ENCODE data around the gene GNA12.

Gene GNA12

DNA sequence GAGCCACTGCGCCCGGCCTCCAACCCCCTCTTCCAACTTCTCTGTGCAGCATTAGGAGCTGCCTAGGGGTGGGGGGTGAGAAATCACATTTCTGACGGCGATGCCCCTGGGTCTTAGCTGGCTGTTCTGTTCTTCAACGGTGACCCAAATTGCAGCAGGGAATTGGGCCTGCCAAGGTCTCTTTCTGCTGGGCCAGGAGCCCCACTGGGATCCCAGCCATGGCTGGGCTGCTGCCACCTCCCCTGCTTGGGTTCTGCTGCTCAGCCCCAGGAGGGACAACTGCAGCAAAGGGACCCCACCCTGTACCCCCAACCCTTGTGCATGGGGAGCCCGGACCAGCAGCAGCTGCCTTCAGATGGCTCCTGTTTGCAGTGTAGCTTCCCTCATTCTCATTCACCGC is 43.7 kb upstream of the GNA12 start:
- H3K79me2 ChIP-seq (ENCODE audit: insufficient read depth, low read length): no peaks in the 10 kb centered on the region
- H3K4me2 ChIP-seq (ENCODE audit: low read depth, low read length, poor library complexity, severe bottlenecking): no peak overlapping the region
- H3K27ac ChIP-seq (ENCODE audit: low read depth, low read length): peak overlapping the region; percentile 70
- no peaks in the 10 kb centered on the region for H3K9me3 ChIP-seq (ENCODE audit: insufficient read depth, low read length)
- no peaks in the 10 kb centered on the region for H3K36me3 ChIP-seq (ENCODE audit: low read length)
- H3F3A ChIP-seq (ENCODE audit: insufficient read depth): peaks cover 8% of the 10 kb centered on the region
- no peaks in the 10 kb centered on the region for H3K27me3 ChIP-seq (ENCODE audit: low read length)
- TF ChIP-seq EZH2phosphoT487 (conservative IDR thresholded peaks at IDR 0.05; ENCODE audit: low read length): no peak
- TF ChIP-seq, protein P1, sequence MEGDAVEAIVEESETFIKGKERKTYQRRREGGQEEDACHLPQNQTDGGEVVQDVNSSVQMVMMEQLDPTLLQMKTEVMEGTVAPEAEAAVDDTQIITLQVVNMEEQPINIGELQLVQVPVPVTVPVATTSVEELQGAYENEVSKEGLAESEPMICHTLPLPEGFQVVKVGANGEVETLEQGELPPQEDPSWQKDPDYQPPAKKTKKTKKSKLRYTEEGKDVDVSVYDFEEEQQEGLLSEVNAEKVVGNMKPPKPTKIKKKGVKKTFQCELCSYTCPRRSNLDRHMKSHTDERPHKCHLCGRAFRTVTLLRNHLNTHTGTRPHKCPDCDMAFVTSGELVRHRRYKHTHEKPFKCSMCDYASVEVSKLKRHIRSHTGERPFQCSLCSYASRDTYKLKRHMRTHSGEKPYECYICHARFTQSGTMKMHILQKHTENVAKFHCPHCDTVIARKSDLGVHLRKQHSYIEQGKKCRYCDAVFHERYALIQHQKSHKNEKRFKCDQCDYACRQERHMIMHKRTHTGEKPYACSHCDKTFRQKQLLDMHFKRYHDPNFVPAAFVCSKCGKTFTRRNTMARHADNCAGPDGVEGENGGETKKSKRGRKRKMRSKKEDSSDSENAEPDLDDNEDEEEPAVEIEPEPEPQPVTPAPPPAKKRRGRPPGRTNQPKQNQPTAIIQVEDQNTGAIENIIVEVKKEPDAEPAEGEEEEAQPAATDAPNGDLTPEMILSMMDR (IDR thresholded peaks at IDR 0.05; ENCODE audit: insufficient read depth, low read length, poor library complexity, severe bottlenecking): no peak
- H3K9ac ChIP-seq (ENCODE audit: low read length): no peak overlapping the region; the same call in 1 of the 2 replicates
- no peak overlapping the region for H3K4me3 ChIP-seq (ENCODE audit: insufficient read depth, low read length, poor library complexity, severe bottlenecking)
- H4K20me1 ChIP-seq (ENCODE audit: low read depth, low read length): no peaks in the 10 kb centered on the region
- no peak overlapping the region for H2AFZ ChIP-seq (ENCODE audit: low read depth, low read length, severe bottlenecking)
- no peaks in the 10 kb centered on the region for H3K9me2 ChIP-seq (replicated peaks; ENCODE audit: insufficient read depth, low read length)

DNA sequence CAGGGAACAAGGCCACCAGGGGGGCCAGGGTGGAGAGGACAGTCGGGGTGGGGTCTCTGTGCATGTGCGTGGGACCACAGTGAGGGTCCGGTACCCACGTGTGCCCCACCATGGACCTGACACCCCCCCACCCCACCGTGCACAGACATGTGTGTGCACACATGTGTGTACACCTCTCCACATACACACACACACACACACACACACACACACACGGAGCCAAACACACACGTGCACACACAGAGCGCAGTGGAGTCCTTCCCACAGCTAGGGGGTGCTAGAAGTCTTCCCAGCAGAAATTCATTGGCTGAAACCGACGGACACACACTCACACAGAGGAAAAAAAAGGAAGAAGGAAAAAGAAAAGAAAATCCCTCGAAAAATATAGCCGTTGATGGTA is 42.8 kb upstream of the GNA12 start:
- Histone ChIP-seq H3K4me2 (ENCODE audit: low read depth, low read length, poor library complexity, severe bottlenecking) (peak overlapping the region; percentile 8), H3K27me3 (ENCODE audit: low read length) (no peaks in the 10 kb centered on the region), H4K20me1 (ENCODE audit: low read depth, low read length) (no peaks in the 10 kb centered on the region), H2AFZ (ENCODE audit: low read depth, low read length, severe bottlenecking) (no peak overlapping the region), H3K4me3 (ENCODE audit: insufficient read depth, low read length, poor library complexity, severe bottlenecking) (no peak overlapping the region), H3F3A (ENCODE audit: insufficient read depth) (peaks cover 3% of the 10 kb centered on the region; the same call in 1 of the 2 replicates), H3K27ac (ENCODE audit: low read depth, low read length) (no peak overlapping the region), H3K9me3 (ENCODE audit: insufficient read depth, low read length) (no peaks in the 10 kb centered on the region), H3K9me2 (replicated peaks; ENCODE audit: insufficient read depth, low read length) (no peaks in the 10 kb centered on the region), H3K36me3 (ENCODE audit: low read length) (no peaks in the 10 kb centered on the region), H3K79me2 (ENCODE audit: insufficient read depth, low read length) (no peaks in the 10 kb centered on the region), H3K9ac (ENCODE audit: low read length) (no peak overlapping the region)
- TF ChIP-seq, protein P1 (IDR thresholded peaks at IDR 0.05; ENCODE audit: insufficient read depth, low read length, poor library complexity, severe bottlenecking): peak; percentile 99
- no peak for TF ChIP-seq EZH2phosphoT487 (conservative IDR thresholded peaks at IDR 0.05; ENCODE audit: low read length)

DNA sequence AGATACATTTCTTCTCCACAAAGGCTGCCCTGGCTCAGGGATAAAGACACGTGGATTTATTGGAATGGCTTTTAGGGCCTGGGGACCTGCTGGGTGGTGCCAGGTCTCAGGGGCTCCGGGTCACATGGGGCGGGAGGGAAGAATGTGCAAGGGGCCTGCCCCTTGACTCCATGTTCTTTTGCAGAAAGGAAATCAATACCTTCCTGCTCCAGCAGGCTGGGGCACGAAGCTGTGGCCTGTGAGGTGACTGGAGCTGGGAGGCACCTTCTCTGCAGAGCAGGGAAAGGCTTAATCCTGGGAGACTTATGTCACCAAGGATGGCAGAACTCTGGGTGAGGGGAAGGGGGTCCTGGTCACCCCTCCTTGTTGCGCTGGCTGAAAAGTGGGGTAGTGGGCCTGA is 42.3 kb upstream of the GNA12 start:
- H2AFZ ChIP-seq (ENCODE audit: low read depth, low read length, severe bottlenecking): no peak overlapping the region
- no peaks in the 10 kb centered on the region for H3K9me3 ChIP-seq (ENCODE audit: insufficient read depth, low read length)
- H3K9ac ChIP-seq (ENCODE audit: low read length): no peak overlapping the region
- H3F3A ChIP-seq (ENCODE audit: insufficient read depth): peaks cover 3% of the 10 kb centered on the region; the same call in 1 of the 2 replicates
- no peaks in the 10 kb centered on the region for H3K9me2 ChIP-seq (replicated peaks; ENCODE audit: insufficient read depth, low read length)
- no peak overlapping the region for H3K27ac ChIP-seq (ENCODE audit: low read depth, low read length)
- no peaks in the 10 kb centered on the region for H3K79me2 ChIP-seq (ENCODE audit: insufficient read depth, low read length)
- no peak overlapping the region for H3K4me2 ChIP-seq (ENCODE audit: low read depth, low read length, poor library complexity, severe bottlenecking)
- TF ChIP-seq EZH2phosphoT487 (conservative IDR thresholded peaks at IDR 0.05; ENCODE audit: low read length): no peak
- TF ChIP-seq, protein P1 (IDR thresholded peaks at IDR 0.05; ENCODE audit: insufficient read depth, low read length, poor library complexity, severe bottlenecking): no peak
- H3K36me3 ChIP-seq (ENCODE audit: low read length): no peaks in the 10 kb centered on the region
- H3K4me3 ChIP-seq (ENCODE audit: insufficient read depth, low read length, poor library complexity, severe bottlenecking): no peak overlapping the region
- H3K27me3 ChIP-seq (ENCODE audit: low read length): no peaks in the 10 kb centered on the region
- H4K20me1 ChIP-seq (ENCODE audit: low read depth, low read length): no peaks in the 10 kb centered on the region

Measured in SU-DHL-6 (cell line).